ENCODE data around the gene ABCB9.

Gene ABCB9

DNA sequence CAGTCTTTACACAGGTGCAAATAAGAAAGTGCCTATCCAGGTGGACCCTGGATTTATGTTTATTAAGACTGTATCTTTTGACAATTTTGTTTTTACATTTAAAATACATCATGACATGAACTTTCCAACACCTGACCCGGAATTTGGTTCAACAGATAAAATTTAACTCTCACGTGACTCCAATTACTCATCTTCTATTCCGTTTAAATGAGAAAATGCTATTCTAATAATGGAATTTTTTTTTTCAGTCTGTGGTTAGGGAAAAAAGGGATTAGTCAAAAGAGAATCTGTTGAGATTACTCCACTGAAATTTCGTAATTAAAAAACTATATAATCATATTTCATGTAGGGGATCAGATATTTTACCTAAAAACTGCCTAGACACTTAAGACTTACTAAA lies 81.4 kb downstream of the ABCB9 start:
- TF ChIP-seq GATA2 (IDR thresholded peaks at IDR 0.05; ENCODE audit: low read depth, low read length) (no peak), GATA3 (IDR thresholded peaks at IDR 0.05; ENCODE audit: low read depth, low read length) (no peak)

- no peak for TF ChIP-seq GATA2 (IDR thresholded peaks at IDR 0.05; ENCODE audit: low read depth, low read length)
- TF ChIP-seq GATA3 (IDR thresholded peaks at IDR 0.05; ENCODE audit: low read depth, low read length), result no peak
Observed at GRCh38 chr12:122884091-122884826, 82.0 kb downstream of the ABCB9 start.

- no peak for TF ChIP-seq GATA2 (IDR thresholded peaks at IDR 0.05; ENCODE audit: low read depth, low read length)
- no peak for TF ChIP-seq GATA3 (IDR thresholded peaks at IDR 0.05; ENCODE audit: low read depth, low read length)
Observed at GRCh38 chr12:122882908-122883558, 83.2 kb downstream of the ABCB9 start.

DNA sequence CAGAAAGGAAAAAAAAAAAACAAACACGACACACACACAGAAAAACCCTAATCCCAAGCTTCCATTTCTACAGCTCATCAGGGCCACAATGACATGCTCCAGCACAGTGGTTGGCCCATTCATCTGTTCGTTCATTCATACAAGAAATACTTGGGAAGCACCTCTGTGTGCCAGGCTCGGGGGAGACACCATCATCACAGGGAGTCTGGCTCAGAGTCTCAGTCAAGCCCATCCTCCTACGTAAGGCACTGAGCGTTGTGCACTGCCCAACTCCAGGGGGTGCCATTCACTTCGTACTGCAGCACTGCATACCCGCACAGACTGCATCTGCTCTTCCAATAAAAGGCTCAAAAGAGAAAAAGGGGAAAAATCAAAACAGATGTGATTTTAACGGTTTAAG lies 85.6 kb downstream of the ABCB9 start:
- TF ChIP-seq GATA2 (IDR thresholded peaks at IDR 0.05; ENCODE audit: low read depth, low read length), result no peak
- TF ChIP-seq GATA3 (IDR thresholded peaks at IDR 0.05; ENCODE audit: low read depth, low read length), result no peak

DNA sequence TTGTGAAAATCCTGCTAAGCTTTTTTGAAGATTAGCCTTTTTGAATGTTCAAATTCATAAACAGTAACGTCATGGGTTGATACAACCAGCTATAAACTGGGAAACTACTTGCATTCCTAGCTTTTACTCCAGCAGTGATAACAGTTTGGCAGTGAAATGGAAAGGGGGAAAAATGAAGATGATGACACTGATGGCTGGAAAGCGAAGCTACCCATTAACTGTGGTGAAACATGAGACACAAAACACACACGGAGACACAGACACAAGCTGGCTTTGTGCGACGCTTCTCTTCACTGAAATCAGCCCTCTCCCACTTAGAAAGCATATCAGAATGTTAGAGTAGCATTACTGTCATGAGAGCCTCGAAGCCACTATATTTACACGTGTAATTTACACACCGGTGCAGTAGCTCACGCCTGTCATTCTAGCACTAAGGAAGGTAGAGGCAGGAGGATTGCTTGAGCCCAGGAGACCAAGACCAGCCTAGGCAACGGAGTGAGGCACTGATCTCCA lies 86.1 kb downstream of the ABCB9 start:
- no peak for TF ChIP-seq GATA2 (IDR thresholded peaks at IDR 0.05; ENCODE audit: low read depth, low read length)
- TF ChIP-seq GATA3 (IDR thresholded peaks at IDR 0.05; ENCODE audit: low read depth, low read length), result no peak
